K562 (cell line): Measurements from ENCODE around the gene SPPL3. TPM values are rescaled to one million over a fixed set of nuclear protein-coding genes. Genes with fewer than 3 reads are reported as not detected.

Experiments
- ATAC-seq: fragments of 200-7000 bp; cut with Tn5 transposase; 3 replicates; pipeline ENCODE4 v1.9.1; 2020; ENCODE audit warnings: moderate library complexity
- BruUV-seq: library from RNA; stranded (reverse); fragments of 400-500 nt; replicated peaks from 2 replicates; lab custom pipeline; 2021; lab: Mats Ljungman, UMichigan
- CTCF ChIA-PET: fragments of 300-600 bp; formaldehyde crosslinking; extraction: SDS; loops from one replicate; lab custom pipeline; 2021; ENCODE audit warnings: low intra/inter-chr PET ratio; lab: Yijun Ruan, JAX
- POLR2A ChIA-PET: fragments of 300-600, 350-650 bp; sonication (Branson Sonifier 250); formaldehyde crosslinking; extraction: SDS; loops from one replicate; lab custom pipeline; 2021; ENCODE audit warnings: antibody characterized with exemption, inconsistent platforms; lab: Yijun Ruan, JAX
- DNase-seq, 4 experiments: peaks; one replicate each; pipeline versions ENCODE4 v3.0.0 to v3.0.0-alpha.2; 2011 to 2018; ENCODE audit warnings: low spot score in 3 of 4, mixed read lengths in 3 of 4; ENCODE audit errors: extremely low read depth in 1 of 4
- FAIRE-seq: peaks from 2 replicates; lab custom pipeline; 2011; peaks lifted over from hg19 to GRCh38; lab: Jason Lieb, UNC
- H2AFZ ChIP-seq: 2 replicates; pipeline ENCODE4 v1.6.0; 2011; ENCODE audit warnings: low read depth, low read length, control low read depth, inconsistent platforms
- H3K27ac ChIP-seq: fragments of 200-600 bp; 3 replicates; pipeline ENCODE4 v1.8.0; 2011; ENCODE audit warnings: low read depth, mild to moderate bottlenecking, control low read depth, inconsistent platforms, low read length, moderate library complexity, mixed read lengths; ENCODE audit errors: extremely low read depth
- H3K27me3 ChIP-seq, 2 experiments: fragments of 300-600 bp in 1 of 2; 2 replicates in 1 of 2; 3 replicates in 1 of 2; pipeline versions ENCODE4 v1.6.0 to v1.8.0; 2011; ENCODE audit warnings: inconsistent platforms in 2 of 2, low read length in 2 of 2, mild to moderate bottlenecking in 1 of 2, mixed read lengths in 1 of 2, moderate library complexity in 1 of 2; ENCODE audit not compliant: control insufficient read depth in 2 of 2, insufficient read depth in 2 of 2
- H3K36me3 ChIP-seq: fragments of 300-600 bp; 3 replicates; pipeline ENCODE4 v1.8.0; 2011; ENCODE audit warnings: mild to moderate bottlenecking, low read length, inconsistent platforms; ENCODE audit not compliant: control insufficient read depth, insufficient read depth
- H3K4me1 ChIP-seq, 2 experiments: fragments of 200-600 bp in 1 of 2; replicated peaks in 1 of 2; 2 replicates in 1 of 2; 3 replicates in 1 of 2; pipeline versions ENCODE4 v1.5.1 to v1.8.0; 2011; ENCODE audit warnings: inconsistent platforms in 2 of 2, low read length in 2 of 2, mild to moderate bottlenecking in 1 of 2, mixed read lengths in 1 of 2, moderate library complexity in 1 of 2; ENCODE audit not compliant: control insufficient read depth in 2 of 2, insufficient read depth in 2 of 2
- H3K4me2 ChIP-seq: 2 replicates; pipeline ENCODE4 v1.6.1; 2011; ENCODE audit warnings: low read length, control low read depth, inconsistent platforms, mixed read lengths; ENCODE audit not compliant: insufficient read depth
- H3K4me3 ChIP-seq: fragments of 200-600 bp; sonication (generic), shearing (Covaris generic); 2 replicates; pipeline ENCODE4 v1.5.1; 2016; ENCODE audit warnings: control low read depth, inconsistent platforms
- H3K79me2 ChIP-seq: fragments of 200-600 bp; 3 replicates; pipeline ENCODE4 v1.8.0; 2011; ENCODE audit warnings: low read length, inconsistent platforms; ENCODE audit not compliant: control insufficient read depth, insufficient read depth
- H3K9ac ChIP-seq, 2 experiments: 2 replicates each; pipeline versions ENCODE4 v1.6.0 to v1.6.1; 2011; ENCODE audit warnings: low read depth in 2 of 2, low read length in 2 of 2, control low read depth in 1 of 2, inconsistent platforms in 1 of 2, mild to moderate bottlenecking in 1 of 2, mixed read lengths in 1 of 2; ENCODE audit not compliant: insufficient read depth in 1 of 2
- H3K9me1 ChIP-seq: one replicate; pipeline ENCODE4 v1.6.0; 2011; ENCODE audit warnings: inconsistent platforms, mild to moderate bottlenecking, low read length, moderate library complexity; ENCODE audit not compliant: control insufficient read depth, insufficient read depth
- H3K9me3 ChIP-seq: replicated peaks from 2 replicates; pipeline ENCODE4 v1.5.1; 2011; ENCODE audit warnings: low read depth, low read length, inconsistent platforms; ENCODE audit not compliant: control insufficient read depth, insufficient read depth
- H4K20me1 ChIP-seq: replicated peaks from 2 replicates; pipeline ENCODE4 v1.6.1; 2011; ENCODE audit warnings: low read length, inconsistent platforms, mixed read lengths; ENCODE audit not compliant: control insufficient read depth, insufficient read depth
- HMG20B ChIP-seq: fragments of 250-450 bp; sonication (Bioruptor Pico); IDR thresholded peaks from 2 replicates; pipeline ENCODE4 v1.5.0; 2021; ENCODE audit warnings: mild to moderate bottlenecking
- POLR3G ChIP-seq: IDR thresholded peaks from 2 replicates; pipeline ENCODE4 v1.6.1; 2011; ENCODE audit not compliant: insufficient read length, insufficient replicate concordance; ENCODE audit errors: extremely low read depth
- RAD21 ChIP-seq, 2 experiments: fragments of 250-450 bp in 1 of 2; fragments of 450-650 bp in 1 of 2; sonication (Bioruptor Pico) in 1 of 2; formaldehyde crosslinking in 1 of 2; IDR thresholded peaks in 1 of 2; conservative IDR thresholded peaks in 1 of 2; 2 replicates each; pipeline versions ENCODE4 v1.4.0 to v1.8.0; 2020 to 2022; ENCODE audit warnings: mild to moderate bottlenecking in 2 of 2, moderate library complexity in 1 of 2
- SLC30A9 ChIP-seq: fragments of 250-450 bp; sonication (Bioruptor Pico); IDR thresholded peaks from 2 replicates; pipeline ENCODE4 v1.8.0; 2022; ENCODE audit warnings: mild to moderate bottlenecking, moderate library complexity
- SPI1 ChIP-seq: IDR thresholded peaks from 2 replicates; pipeline ENCODE4 v1.6.1; 2011; ENCODE audit warnings: low read depth, low read length, control low read depth, borderline replicate concordance
- ZNF316 ChIP-seq: fragments of 450-650 bp; IDR thresholded peaks from 2 replicates; pipeline ENCODE4 v1.6.1; 2016
- ZNF324 ChIP-seq: fragments of 250-450 bp; sonication (Bioruptor Pico); IDR thresholded peaks from 2 replicates; pipeline ENCODE4 v1.4.0; 2020; ENCODE audit warnings: mild to moderate bottlenecking
- ZNF583 ChIP-seq: fragments of 250-450 bp; sonication (Bioruptor Pico); IDR thresholded peaks from 2 replicates; pipeline ENCODE4 v1.4.0; 2020
- WGBS: fragments of 100-300 bp; shearing (Covaris generic); methylation state at CpG from one replicate; pipeline ENCODE4 v1.1.6; 2016; ENCODE audit warnings: low coverage, mixed read lengths; ENCODE audit not compliant: insufficient coverage; ENCODE audit errors: missing lambda C conversion rate; 5-methylcytosine and 5-hydroxymethylcytosine counted together
- in situ Hi-C: fragments of 300-500 bp; cut with MboI; formaldehyde crosslinking; loops from 4 replicates; pipeline ENCODE4 v1.15.0; 2018; ENCODE audit warnings: inconsistent platforms, mixed read lengths
- intact Hi-C: fragments of 100-400 bp; cut with micrococcal nuclease; formaldehyde crosslinking; loops from 2 replicates; pipeline ENCODE4 v1.14.2; 2022
- polyA plus RNA-seq, 8 experiments: library from polyadenylated mRNA; depleted of rRNA in 4 of 8; stranded (reverse) in 5 of 8; unstranded in 3 of 8; fragments of >200 nt; fragmentation: Nextera tagmentation in 2 of 8; fragmentation: Illumina TruSeq in 1 of 8; extraction: Ambion mirVana in 2 of 8; extraction: Trizol in 1 of 8; gene quantifications; 2 replicates each; pipeline versions ENCODE4 v1.2.1 to v1.2.3, GENCODE V29; 2011 to 2014; ENCODE audit warnings: inconsistent platforms in 1 of 8, missing spikeins in 1 of 8
- total RNA-seq, 7 experiments: library from RNA; depleted of rRNA in 6 of 7; stranded (reverse); fragments of >200 nt in 6 of 7; fragmentation: Illumina TruSeq in 2 of 7; extraction: Trizol in 2 of 7; gene quantifications; 2 replicates each; pipeline versions ENCODE4 v1.2.1 to v1.2.3, GENCODE V29; 2011 to 2021; ENCODE audit warnings: low replicate concordance in 1 of 7
- TF ChIP-seq, protein P1 (sequence below), 2 experiments: fragments of 450-650 bp; formaldehyde crosslinking in 1 of 2; IDR thresholded peaks; 2 replicates each; pipeline versions ENCODE4 v1.4.0 to v1.6.1; 2014 to 2020; ENCODE audit warnings: mild to moderate bottlenecking in 2 of 2, borderline replicate concordance in 1 of 2, low read depth in 1 of 2
- TF ChIP-seq, protein P2 (sequence below), 3 experiments: IDR thresholded peaks in 2 of 3; conservative IDR thresholded peaks in 1 of 3; 2 replicates each; pipeline ENCODE4 v1.5.1; 2011 to 2012; ENCODE audit warnings: low read length in 3 of 3, mild to moderate bottlenecking in 3 of 3, control low read depth in 2 of 3, improper control_type of control experiment in 1 of 3, inconsistent platforms in 1 of 3, low read depth in 1 of 3, mixed read lengths in 1 of 3, moderate library complexity in 1 of 3; ENCODE audit not compliant: insufficient read depth in 2 of 3

SPPL3 gene
- total and polyA plus RNA-seq, 9 of the 15 experiments (the other 6 are each of a cell fraction or from before 2014, with no cell fraction given) = 2.9 to 32.1 (median 7.1) TPM

DNA sequence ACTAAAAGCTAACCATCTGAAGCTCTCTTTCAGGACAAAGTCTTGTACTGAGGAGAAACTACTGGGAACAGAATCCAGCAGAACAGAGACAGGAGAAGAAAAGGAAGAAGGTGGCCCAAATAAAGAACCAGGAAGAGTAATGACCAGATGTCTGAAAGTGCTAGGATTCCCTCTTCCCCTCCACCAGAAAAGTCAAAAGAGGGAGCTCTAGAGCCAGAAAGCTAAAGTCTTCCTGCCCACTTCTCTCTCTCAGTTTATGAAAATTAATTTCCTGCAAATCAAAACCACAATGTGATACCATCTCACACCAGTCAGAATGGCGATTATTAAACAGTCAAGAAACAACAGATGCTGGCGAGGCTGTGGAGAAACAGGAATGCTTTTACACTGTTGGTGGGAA, 47.2 kb downstream of the SPPL3 start:
- Histone ChIP-seq H3K9ac (no peak overlapping the region), H3K27ac (no peak overlapping the region), H3K4me1 (peaks cover 4 to 11% of the 10 kb centered on the region in 2 experiments; a peak in 2 of 5 replicates), H3K4me3 (no peak overlapping the region), H3K79me2 (peaks cover 28% of the 10 kb centered on the region), H3K9me3 (no peaks in the 10 kb centered on the region), H2AFZ (no peak overlapping the region), H3K36me3 (no peaks in the 10 kb centered on the region), H3K27me3 (no peaks in the 10 kb centered on the region), H3K4me2 (no peak overlapping the region), H3K9me1 (no peaks in the 10 kb centered on the region), H4K20me1 (peaks cover 8% of the 10 kb centered on the region)
- WGBS = 30% methylated on average over 1 of the region's 2 CpGs
- in situ Hi-C loops = no loop called here
- intact Hi-C loops = loop anchor here (2.0 to 5.0 kb wide), 2 partner anchors 45 to 114 kb away; partner anchors contain the start of gene SPPL3
- DNase-seq = peak in 1 of 4 experiments; percentile 23
- ATAC-seq = peak; percentile 70
- ChIA-PET CTCF (interaction anchor here (1.0 kb wide), 1 partner anchor 115 kb away, joined by 3 read pairs; no protein-coding TSS in a partner anchor), POLR2A (interaction anchor here (0.6 to 1.5 kb wide), 3 partner anchors 11 to 30 kb away, joined by 3 to 7 read pairs (median 5); no protein-coding TSS in a partner anchor)
- peak; percentile 75 for FAIRE-seq
- BruUV-seq = no TSS peak
- TF ChIP-seq RAD21 (CRISPR knock-in tag; conservative IDR thresholded peaks at IDR 0.05 in 1 of 2, IDR thresholded peaks at IDR 0.05 in 1 of 2) (peak in 1 of 2 experiments; percentile 62; a peak in 2 of 4 replicates), ZNF316 (no peak), HMG20B (CRISPR knock-in tag) (no peak), SPI1 (no peak), ZNF324 (CRISPR knock-in tag) (no peak), SLC30A9 (CRISPR knock-in tag) (no peak), ZNF583 (CRISPR knock-in tag) (no peak), POLR3G (no peak)
- TF ChIP-seq, protein P1, sequence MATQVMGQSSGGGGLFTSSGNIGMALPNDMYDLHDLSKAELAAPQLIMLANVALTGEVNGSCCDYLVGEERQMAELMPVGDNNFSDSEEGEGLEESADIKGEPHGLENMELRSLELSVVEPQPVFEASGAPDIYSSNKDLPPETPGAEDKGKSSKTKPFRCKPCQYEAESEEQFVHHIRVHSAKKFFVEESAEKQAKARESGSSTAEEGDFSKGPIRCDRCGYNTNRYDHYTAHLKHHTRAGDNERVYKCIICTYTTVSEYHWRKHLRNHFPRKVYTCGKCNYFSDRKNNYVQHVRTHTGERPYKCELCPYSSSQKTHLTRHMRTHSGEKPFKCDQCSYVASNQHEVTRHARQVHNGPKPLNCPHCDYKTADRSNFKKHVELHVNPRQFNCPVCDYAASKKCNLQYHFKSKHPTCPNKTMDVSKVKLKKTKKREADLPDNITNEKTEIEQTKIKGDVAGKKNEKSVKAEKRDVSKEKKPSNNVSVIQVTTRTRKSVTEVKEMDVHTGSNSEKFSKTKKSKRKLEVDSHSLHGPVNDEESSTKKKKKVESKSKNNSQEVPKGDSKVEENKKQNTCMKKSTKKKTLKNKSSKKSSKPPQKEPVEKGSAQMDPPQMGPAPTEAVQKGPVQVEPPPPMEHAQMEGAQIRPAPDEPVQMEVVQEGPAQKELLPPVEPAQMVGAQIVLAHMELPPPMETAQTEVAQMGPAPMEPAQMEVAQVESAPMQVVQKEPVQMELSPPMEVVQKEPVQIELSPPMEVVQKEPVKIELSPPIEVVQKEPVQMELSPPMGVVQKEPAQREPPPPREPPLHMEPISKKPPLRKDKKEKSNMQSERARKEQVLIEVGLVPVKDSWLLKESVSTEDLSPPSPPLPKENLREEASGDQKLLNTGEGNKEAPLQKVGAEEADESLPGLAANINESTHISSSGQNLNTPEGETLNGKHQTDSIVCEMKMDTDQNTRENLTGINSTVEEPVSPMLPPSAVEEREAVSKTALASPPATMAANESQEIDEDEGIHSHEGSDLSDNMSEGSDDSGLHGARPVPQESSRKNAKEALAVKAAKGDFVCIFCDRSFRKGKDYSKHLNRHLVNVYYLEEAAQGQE (IDR thresholded peaks at IDR 0.05; ENCODE audit: borderline replicate concordance) = peak; percentile 40; the same call in 1 of the 2 replicates
- TF ChIP-seq, protein P1 (CRISPR knock-in tag; IDR thresholded peaks at IDR 0.05; ENCODE audit: low read depth) = no peak
- TF ChIP-seq, protein P2, sequence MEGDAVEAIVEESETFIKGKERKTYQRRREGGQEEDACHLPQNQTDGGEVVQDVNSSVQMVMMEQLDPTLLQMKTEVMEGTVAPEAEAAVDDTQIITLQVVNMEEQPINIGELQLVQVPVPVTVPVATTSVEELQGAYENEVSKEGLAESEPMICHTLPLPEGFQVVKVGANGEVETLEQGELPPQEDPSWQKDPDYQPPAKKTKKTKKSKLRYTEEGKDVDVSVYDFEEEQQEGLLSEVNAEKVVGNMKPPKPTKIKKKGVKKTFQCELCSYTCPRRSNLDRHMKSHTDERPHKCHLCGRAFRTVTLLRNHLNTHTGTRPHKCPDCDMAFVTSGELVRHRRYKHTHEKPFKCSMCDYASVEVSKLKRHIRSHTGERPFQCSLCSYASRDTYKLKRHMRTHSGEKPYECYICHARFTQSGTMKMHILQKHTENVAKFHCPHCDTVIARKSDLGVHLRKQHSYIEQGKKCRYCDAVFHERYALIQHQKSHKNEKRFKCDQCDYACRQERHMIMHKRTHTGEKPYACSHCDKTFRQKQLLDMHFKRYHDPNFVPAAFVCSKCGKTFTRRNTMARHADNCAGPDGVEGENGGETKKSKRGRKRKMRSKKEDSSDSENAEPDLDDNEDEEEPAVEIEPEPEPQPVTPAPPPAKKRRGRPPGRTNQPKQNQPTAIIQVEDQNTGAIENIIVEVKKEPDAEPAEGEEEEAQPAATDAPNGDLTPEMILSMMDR (IDR thresholded peaks at IDR 0.05 in 2 of 3, conservative IDR thresholded peaks at IDR 0.05 in 1 of 3; ENCODE audit: insufficient read depth in 2 of 3, low read depth in 1 of 3, low read length in 3 of 3) = peak; percentile 23 to 61 (median 35); a peak in 3 of 6 replicates
